ENCODE data around the gene CTU2. TPM values are rescaled to one million over a fixed set of nuclear protein-coding genes. Genes with fewer than 3 reads are reported as not detected.

Gene CTU2
- total RNA-seq, 1 experiment from 2014 or later: 52.4 TPM

- no peak overlapping the region for H3K27ac Mint-ChIP-seq
- no peaks in the 10 kb centered on the region for H3K27me3 Mint-ChIP-seq (ENCODE audit: low read depth)
- TF ChIP-seq TCF7 (CRISPR knock-in tag; IDR thresholded peaks at IDR 0.05; ENCODE audit: low read depth): no peak
- no peak for TF ChIP-seq ZBTB43 (CRISPR knock-in tag; IDR thresholded peaks at IDR 0.05)
- TF ChIP-seq ZNF219 (CRISPR knock-in tag; IDR thresholded peaks at IDR 0.05; ENCODE audit: borderline replicate concordance): no peak
- no peak for TF ChIP-seq ZNF317 (CRISPR knock-in tag; IDR thresholded peaks at IDR 0.05; ENCODE audit: borderline replicate concordance, low read depth)
- no peak for TF ChIP-seq SOX15 (CRISPR knock-in tag; IDR thresholded peaks at IDR 0.05)
- TF ChIP-seq ESRRA (CRISPR knock-in tag; IDR thresholded peaks at IDR 0.05; ENCODE audit: borderline replicate concordance): no peak
- TF ChIP-seq FOXP4 (CRISPR knock-in tag; IDR thresholded peaks at IDR 0.05): no peak
- TF ChIP-seq SP1 (CRISPR knock-in tag; conservative IDR thresholded peaks at IDR 0.05): no peak
- no peak for TF ChIP-seq ZNF121 (CRISPR knock-in tag; IDR thresholded peaks at IDR 0.05)
- no peak for TF ChIP-seq ZNF396 (CRISPR knock-in tag; IDR thresholded peaks at IDR 0.05; ENCODE audit: borderline replicate concordance)
- no peak for TF ChIP-seq JAZF1 (CRISPR knock-in tag; IDR thresholded peaks at IDR 0.05)
- no peak for TF ChIP-seq FOXP1 (CRISPR knock-in tag; IDR thresholded peaks at IDR 0.05; ENCODE audit: borderline replicate concordance)
- no peak for TF ChIP-seq ZNF263 (CRISPR knock-in tag; IDR thresholded peaks at IDR 0.05; ENCODE audit: low read depth)
- H3K9me3 Mint-ChIP-seq: no peaks in the 10 kb centered on the region
- ATAC-seq: no peak
- no peak for DNase-seq (ENCODE audit: low spot score)
- POLR2A ChIA-PET: no interaction called here
- CTCF ChIA-PET: interaction anchor here (1.3 to 3.9 kb wide), 3 partner anchors 25 to 31 kb away, joined by 3 to 23 read pairs (median 4); no protein-coding TSS in a partner anchor
- peaks cover 6% of the 10 kb centered on the region for H3K36me3 Mint-ChIP-seq
- peaks cover 1% of the 10 kb centered on the region for H3K4me1 Mint-ChIP-seq
- H3K4me3 Mint-ChIP-seq: no peak overlapping the region
These were observed 6.2 kb downstream of the CTU2 start for GRCh38 chr16:88712362-88712979.

DNA sequence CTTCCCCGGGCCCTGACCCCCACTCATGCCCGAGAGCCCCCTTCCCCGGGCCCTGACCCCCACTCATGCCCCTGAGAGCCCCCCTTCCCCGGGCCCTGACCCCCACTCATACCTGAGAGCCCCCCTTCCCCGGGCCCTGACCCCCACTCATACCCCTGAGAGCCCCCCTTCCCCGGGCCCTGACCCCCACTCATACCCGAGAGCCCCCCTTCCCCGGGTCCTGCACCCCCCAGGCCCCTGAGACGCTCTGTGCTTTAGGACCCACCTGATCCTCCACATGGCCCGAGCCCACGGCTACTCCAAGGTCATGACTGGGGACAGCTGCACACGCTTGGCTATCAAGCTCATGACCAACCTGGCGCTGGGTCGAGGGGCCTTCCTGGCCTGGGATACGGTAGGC is 6.8 kb downstream of the CTU2 start:
- Mint-ChIP-seq H3K27me3 (ENCODE audit: low read depth) (no peaks in the 10 kb centered on the region), H3K9me3 (no peaks in the 10 kb centered on the region), H3K36me3 (peaks cover 6% of the 10 kb centered on the region), H3K4me1 (no peaks in the 10 kb centered on the region), H3K4me3 (no peak overlapping the region), H3K27ac (no peak overlapping the region)
- ChIA-PET POLR2A (no interaction called here), CTCF (interaction anchor here (1.3 to 3.9 kb wide), 3 partner anchors 24 to 30 kb away, joined by 3 to 23 read pairs (median 4); no protein-coding TSS in a partner anchor)
- DNase-seq (ENCODE audit: low spot score) (no peak), ATAC-seq (no peak)
- TF ChIP-seq ATF2 (CRISPR knock-in tag; IDR thresholded peaks at IDR 0.05; ENCODE audit: borderline replicate concordance, low read depth) (no peak), CTCF (IDR thresholded peaks at IDR 0.05) (no peak), TEAD1 (CRISPR knock-in tag; IDR thresholded peaks at IDR 0.05) (no peak), STAT6 (CRISPR knock-in tag; conservative IDR thresholded peaks at IDR 0.05; ENCODE audit: low read depth) (no peak), SMAD3 (CRISPR knock-in tag; IDR thresholded peaks at IDR 0.05; ENCODE audit: borderline replicate concordance) (no peak), ARID4B (CRISPR knock-in tag; IDR thresholded peaks at IDR 0.05; ENCODE audit: borderline replicate concordance) (no peak)
- TF ChIP-seq, protein P1, sequence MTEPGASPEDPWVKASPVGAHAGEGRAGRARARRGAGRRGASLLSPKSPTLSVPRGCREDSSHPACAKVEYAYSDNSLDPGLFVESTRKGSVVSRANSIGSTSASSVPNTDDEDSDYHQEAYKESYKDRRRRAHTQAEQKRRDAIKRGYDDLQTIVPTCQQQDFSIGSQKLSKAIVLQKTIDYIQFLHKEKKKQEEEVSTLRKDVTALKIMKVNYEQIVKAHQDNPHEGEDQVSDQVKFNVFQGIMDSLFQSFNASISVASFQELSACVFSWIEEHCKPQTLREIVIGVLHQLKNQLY (CRISPR knock-in tag; IDR thresholded peaks at IDR 0.05): no peak
